CD8-positive, alpha-beta memory T cell (primary cell): Measurements from ENCODE around the gene ADGB. TPM values are rescaled to one million over a fixed set of nuclear protein-coding genes. Genes with fewer than 3 reads are reported as not detected.

ENCODE experiments used
- CTCF ChIA-PET: fragments of 350-600 bp; sonication (Branson Sonifier 250); formaldehyde crosslinking; loops from one replicate; lab custom pipeline; 2021; ENCODE audit warnings: antibody characterized with exemption; lab: Charles Lee
- POLR2A ChIA-PET: fragments of 350-600 bp; sonication (Branson Sonifier 250); formaldehyde crosslinking; loops from one replicate; lab custom pipeline; 2021; ENCODE audit warnings: antibody characterized with exemption; lab: Charles Lee
- DNase-seq, 5 donors: peaks; one replicate each; pipeline versions ENCODE4 v3.0.0 to v3.0.0-alpha.2; 2020 to 2022; ENCODE audit warnings: mixed read lengths in 1 of 5
- H3K27ac ChIP-seq: one replicate; pipeline ENCODE4 v1.7.0; 2013; ENCODE audit warnings: low read depth, mild to moderate bottlenecking, low read length, moderate library complexity
- H3K27me3 ChIP-seq: 2 replicates; pipeline ENCODE4 v1.7.0; 2013; ENCODE audit warnings: low read length, mild to moderate bottlenecking; ENCODE audit not compliant: insufficient read depth, poor library complexity, severe bottlenecking
- H3K36me3 ChIP-seq: 2 replicates; pipeline ENCODE4 v1.7.0; 2013; ENCODE audit warnings: mild to moderate bottlenecking, low read length, moderate library complexity; ENCODE audit not compliant: insufficient read depth
- H3K4me1 ChIP-seq: 2 replicates; pipeline ENCODE4 v1.7.0; 2013; ENCODE audit warnings: mild to moderate bottlenecking, low read length, moderate library complexity; ENCODE audit not compliant: insufficient read depth
- H3K4me3 ChIP-seq: 2 replicates; pipeline ENCODE4 v1.7.0; 2013; ENCODE audit warnings: mild to moderate bottlenecking, low read length
- H3K9me3 ChIP-seq: 2 replicates; pipeline ENCODE4 v1.7.0; 2013; ENCODE audit warnings: mild to moderate bottlenecking, low read length
- H3K27ac Mint-ChIP-seq, 8 donors: one replicate each; pipeline ENCODE4 v1.8.0; 2020 to 2021; ENCODE audit warnings: mixed read lengths in 8 of 8, mild to moderate bottlenecking in 6 of 8, inconsistent platforms in 3 of 8, moderate library complexity in 3 of 8
- H3K27me3 Mint-ChIP-seq, 2 donors: one replicate each; pipeline ENCODE4 v1.8.0; 2020 to 2021; ENCODE audit warnings: mixed read lengths in 2 of 2, mild to moderate bottlenecking in 1 of 2, moderate library complexity in 1 of 2
- H3K36me3 Mint-ChIP-seq, 3 donors: one replicate each; pipeline ENCODE4 v1.8.0; 2020 to 2021; ENCODE audit warnings: mixed read lengths in 3 of 3, inconsistent platforms in 1 of 3, mild to moderate bottlenecking in 1 of 3
- H3K4me1 Mint-ChIP-seq, 3 donors: one replicate each; pipeline ENCODE4 v1.8.0; 2020 to 2021; ENCODE audit warnings: mixed read lengths in 3 of 3, inconsistent platforms in 1 of 3, mild to moderate bottlenecking in 1 of 3
- H3K4me3 Mint-ChIP-seq, 7 donors: one replicate each; pipeline ENCODE4 v1.8.0; 2020 to 2021; ENCODE audit warnings: mixed read lengths in 7 of 7, mild to moderate bottlenecking in 6 of 7, moderate library complexity in 4 of 7, inconsistent platforms in 2 of 7
- H3K9me3 Mint-ChIP-seq, 5 donors: one replicate each; pipeline ENCODE4 v1.8.0; 2020 to 2022; ENCODE audit warnings: mixed read lengths in 5 of 5, mild to moderate bottlenecking in 3 of 5, moderate library complexity in 2 of 5, inconsistent platforms in 1 of 5
- polyA plus RNA-seq: library from polyadenylated mRNA; unstranded; fragments of 300-500 nt; fragmentation: Illumina TruSeq; gene quantifications from one replicate; pipeline ENCODE4 v1.2.3, GENCODE V29; 2021
- total RNA-seq, 2 experiments: library from RNA; stranded (reverse); gene quantifications; one replicate each; pipeline ENCODE4 v1.2.3, GENCODE V29; 2021

ADGB gene
- total and polyA plus RNA-seq, 3 experiments from 2014 or later = 0.22 to 0.35 TPM; not detected in 1

DNA sequence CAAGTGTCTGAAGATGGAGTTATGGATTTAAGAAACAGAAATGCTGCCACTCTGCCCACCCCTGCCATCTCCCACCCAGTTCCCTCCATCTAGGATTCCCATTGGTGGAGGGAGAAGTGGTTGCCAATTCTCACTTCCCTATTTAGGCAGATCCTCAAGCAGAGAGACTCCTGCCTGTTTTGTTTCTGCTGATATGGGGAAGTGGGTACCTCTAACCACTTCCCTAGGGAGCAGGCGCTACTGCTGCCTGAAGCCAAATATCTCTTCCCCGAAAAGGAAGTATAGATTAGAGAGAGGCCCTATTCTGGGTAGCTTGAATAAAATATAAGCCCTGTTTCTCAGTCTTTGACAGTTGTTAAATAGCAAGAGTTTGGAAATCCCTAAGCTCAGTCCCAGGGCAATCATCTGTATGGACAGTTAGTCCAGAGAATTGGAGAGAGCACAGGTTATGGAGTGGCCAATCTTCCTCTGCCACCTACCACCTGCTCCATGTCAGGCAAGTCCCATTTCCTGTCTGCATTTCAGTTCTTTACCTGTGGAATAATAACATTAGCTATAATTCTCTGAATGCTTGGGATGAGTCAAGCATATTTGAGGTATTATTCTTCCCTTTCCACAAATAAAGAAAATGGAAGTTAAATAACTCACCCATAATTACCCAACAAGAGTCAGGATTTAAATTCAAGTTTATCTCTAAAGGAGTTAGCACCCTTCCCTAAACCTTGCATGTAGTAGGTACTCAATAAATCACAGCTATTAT is 2.6 kb upstream of the ADGB start:
- H3K27ac Mint-ChIP-seq = no peak overlapping the region
- H3K4me3 ChIP-seq = no peak overlapping the region
- DNase-seq = no peak
- peaks cover 0 to 5% (median 4%) of the 10 kb centered on the region in 3 donors for H3K4me1 Mint-ChIP-seq
- no peaks in the 10 kb centered on the region for H3K36me3 Mint-ChIP-seq
- POLR2A ChIA-PET = no interaction called here
- no peaks in the 10 kb centered on the region for H3K9me3 Mint-ChIP-seq
- no peak overlapping the region for H3K27ac ChIP-seq
- no peaks in the 10 kb centered on the region for H3K27me3 ChIP-seq
- CTCF ChIA-PET = no interaction called here
- H3K4me3 Mint-ChIP-seq = no peak overlapping the region
- H3K4me1 ChIP-seq = no peaks in the 10 kb centered on the region
- H3K9me3 ChIP-seq = no peaks in the 10 kb centered on the region
- H3K36me3 ChIP-seq = no peaks in the 10 kb centered on the region
- H3K27me3 Mint-ChIP-seq = peaks cover 2 to 10% of the 10 kb centered on the region in 2 donors

DNA sequence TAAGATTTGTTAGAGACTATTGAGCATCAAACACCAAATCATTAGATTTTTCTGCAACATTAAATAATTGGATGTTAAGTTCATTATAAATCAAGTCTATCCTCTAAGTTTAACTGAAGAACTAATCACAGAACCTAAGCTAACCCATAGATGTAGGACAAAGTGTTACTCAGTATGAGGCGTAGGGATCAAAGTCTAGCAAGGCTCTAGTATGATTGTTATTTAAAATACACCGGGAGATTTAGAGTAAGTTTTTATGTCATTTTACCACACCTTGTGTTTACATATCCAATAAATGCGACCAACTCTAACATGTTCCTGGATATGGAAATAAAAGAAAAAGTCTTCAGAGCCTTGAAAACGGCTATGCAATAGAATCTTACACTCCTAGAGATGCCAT is 2.6 kb downstream of the ADGB start:
- no peaks in the 10 kb centered on the region for H3K9me3 Mint-ChIP-seq
- no peak for DNase-seq
- no peaks in the 10 kb centered on the region for H3K36me3 ChIP-seq
- H3K27ac Mint-ChIP-seq = no peak overlapping the region
- POLR2A ChIA-PET = no interaction called here
- H3K27me3 ChIP-seq = no peaks in the 10 kb centered on the region
- no peaks in the 10 kb centered on the region for H3K36me3 Mint-ChIP-seq
- H3K4me1 Mint-ChIP-seq = peaks cover 0 to 5% (median 4%) of the 10 kb centered on the region in 3 donors
- no peak overlapping the region for H3K4me3 ChIP-seq
- H3K4me1 ChIP-seq = no peaks in the 10 kb centered on the region
- H3K27ac ChIP-seq = no peak overlapping the region
- no peaks in the 10 kb centered on the region for H3K9me3 ChIP-seq
- CTCF ChIA-PET = no interaction called here
- H3K27me3 Mint-ChIP-seq = peaks cover 2 to 10% of the 10 kb centered on the region in 2 donors
- no peak overlapping the region for H3K4me3 Mint-ChIP-seq

DNA sequence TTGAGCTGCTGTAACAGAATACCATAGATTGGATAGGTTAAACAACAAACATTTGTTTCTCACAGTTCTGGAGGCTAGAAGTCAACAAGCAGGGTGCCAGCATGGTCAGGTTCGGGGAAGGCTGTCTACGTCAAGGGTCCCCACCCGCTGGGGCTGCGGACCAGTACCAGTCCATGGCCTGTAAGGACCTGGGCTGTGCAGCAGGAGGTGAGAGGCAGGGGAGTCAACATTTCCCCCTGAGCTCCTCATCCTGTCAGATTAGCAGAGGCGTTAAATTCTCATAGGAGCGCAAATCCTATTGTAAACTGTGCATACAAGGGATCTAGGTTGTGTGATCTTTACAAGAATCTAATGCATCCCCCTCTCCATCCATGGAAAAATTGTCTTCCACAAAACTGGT is 3.8 kb downstream of the ADGB start:
- DNase-seq = no peak
- ChIA-PET POLR2A (no interaction called here), CTCF (no interaction called here)
- Histone ChIP-seq H3K4me3 (no peak overlapping the region), H3K27me3 (no peaks in the 10 kb centered on the region), H3K9me3 (no peaks in the 10 kb centered on the region), H3K36me3 (no peaks in the 10 kb centered on the region), H3K4me1 (no peaks in the 10 kb centered on the region), H3K27ac (no peak overlapping the region)
- no peaks in the 10 kb centered on the region for H3K9me3 Mint-ChIP-seq
- peaks cover 0 to 5% (median 4%) of the 10 kb centered on the region in 3 donors for H3K4me1 Mint-ChIP-seq
- H3K36me3 Mint-ChIP-seq = no peaks in the 10 kb centered on the region
- H3K4me3 Mint-ChIP-seq = no peak overlapping the region
- H3K27me3 Mint-ChIP-seq = peaks cover 2 to 10% of the 10 kb centered on the region in 2 donors
- H3K27ac Mint-ChIP-seq = no peak overlapping the region

DNA sequence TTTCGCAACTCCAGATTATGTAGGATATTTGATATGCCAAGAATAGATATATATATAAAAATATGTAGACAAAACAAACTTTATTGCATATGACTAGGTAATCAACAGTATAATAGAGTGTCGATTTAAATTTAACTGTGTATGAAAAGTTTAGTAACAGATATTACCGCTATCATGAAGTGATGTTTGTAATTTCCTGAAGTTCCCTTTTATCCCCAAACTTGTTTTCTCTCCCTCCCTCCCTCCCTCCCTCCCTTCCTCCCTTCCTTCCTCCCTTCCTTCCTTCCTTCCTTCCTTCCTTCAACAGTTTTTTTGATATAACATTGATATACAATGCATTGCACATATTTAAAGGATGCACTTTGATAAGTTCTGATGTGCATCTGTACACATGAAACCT is 15.2 kb downstream of the ADGB start:
- Histone ChIP-seq H3K4me1 (no peaks in the 10 kb centered on the region), H3K4me3 (no peak overlapping the region), H3K9me3 (no peaks in the 10 kb centered on the region), H3K27ac (no peak overlapping the region), H3K27me3 (no peaks in the 10 kb centered on the region), H3K36me3 (no peaks in the 10 kb centered on the region)
- Mint-ChIP-seq H3K36me3 (no peaks in the 10 kb centered on the region), H3K27me3 (no peaks in the 10 kb centered on the region), H3K27ac (no peak overlapping the region), H3K9me3 (peaks cover 0 to 11% (median 0%) of the 10 kb centered on the region in 5 donors), H3K4me3 (no peak overlapping the region), H3K4me1 (no peaks in the 10 kb centered on the region)
- ChIA-PET POLR2A (no interaction called here), CTCF (no interaction called here)
- DNase-seq = no peak

DNA sequence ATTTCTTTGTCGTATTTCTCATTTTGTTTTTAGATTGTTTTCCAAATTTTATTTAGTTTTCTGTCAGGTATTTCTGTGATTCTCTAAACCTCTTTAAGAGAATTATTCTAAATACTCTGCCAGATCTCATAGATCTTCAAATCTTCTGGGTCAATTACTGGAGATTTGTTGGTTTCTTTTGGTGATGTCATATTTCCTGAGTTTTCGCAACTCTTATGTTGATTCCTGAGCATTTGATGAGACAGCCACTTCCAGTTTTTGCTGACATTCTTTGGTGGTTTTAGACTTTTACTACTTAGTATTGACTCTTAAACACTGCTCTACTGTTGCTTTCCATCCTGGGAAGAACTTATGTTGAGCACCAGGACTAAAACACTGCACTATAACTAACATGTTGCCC is 21.9 kb downstream of the ADGB start:
- Histone ChIP-seq H3K9me3 (no peaks in the 10 kb centered on the region), H3K27me3 (no peaks in the 10 kb centered on the region), H3K36me3 (no peaks in the 10 kb centered on the region), H3K27ac (no peak overlapping the region), H3K4me3 (no peak overlapping the region), H3K4me1 (no peaks in the 10 kb centered on the region)
- Mint-ChIP-seq H3K9me3 (peaks cover 0 to 16% (median 4%) of the 10 kb centered on the region in 5 donors), H3K27ac (no peak overlapping the region), H3K36me3 (no peaks in the 10 kb centered on the region), H3K4me1 (no peaks in the 10 kb centered on the region), H3K27me3 (peaks cover 0 to 1% of the 10 kb centered on the region in 2 donors), H3K4me3 (no peak overlapping the region)
- ChIA-PET CTCF (interaction anchor here (1.2 kb wide), 1 partner anchor 33 kb away, joined by 3 read pairs; no protein-coding TSS in a partner anchor), POLR2A (no interaction called here)
- DNase-seq = no peak

DNA sequence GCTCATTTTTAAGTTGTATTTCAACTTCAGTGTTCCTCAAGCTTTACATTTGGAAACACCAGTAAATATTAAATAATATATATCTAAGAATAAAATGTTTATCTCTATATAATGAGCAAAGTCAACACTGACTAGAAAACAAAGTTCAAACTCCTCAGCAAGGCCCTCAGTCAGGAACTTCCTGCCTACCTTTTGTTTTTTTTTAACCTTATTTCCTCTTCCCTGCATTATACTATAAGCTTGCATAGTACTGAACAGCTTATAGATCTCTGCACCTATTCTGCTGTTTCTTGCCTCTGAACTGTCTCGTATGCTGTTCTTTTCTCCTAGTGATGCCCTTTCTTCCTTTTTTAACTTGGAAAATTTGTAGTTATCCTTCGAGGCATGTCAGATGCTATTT is 29.6 kb downstream of the ADGB start:
- Histone ChIP-seq H3K27ac (no peak overlapping the region), H3K4me1 (no peaks in the 10 kb centered on the region), H3K4me3 (no peak overlapping the region), H3K27me3 (no peaks in the 10 kb centered on the region), H3K36me3 (no peaks in the 10 kb centered on the region), H3K9me3 (no peaks in the 10 kb centered on the region)
- no peaks in the 10 kb centered on the region for H3K4me1 Mint-ChIP-seq
- peaks cover 0 to 3% of the 10 kb centered on the region in 2 donors for H3K27me3 Mint-ChIP-seq
- CTCF ChIA-PET = no interaction called here
- H3K4me3 Mint-ChIP-seq = no peak overlapping the region
- no peak for DNase-seq
- POLR2A ChIA-PET = no interaction called here
- peaks cover 0 to 9% (median 4%) of the 10 kb centered on the region in 5 donors for H3K9me3 Mint-ChIP-seq
- no peak overlapping the region for H3K27ac Mint-ChIP-seq
- H3K36me3 Mint-ChIP-seq = no peaks in the 10 kb centered on the region

DNA sequence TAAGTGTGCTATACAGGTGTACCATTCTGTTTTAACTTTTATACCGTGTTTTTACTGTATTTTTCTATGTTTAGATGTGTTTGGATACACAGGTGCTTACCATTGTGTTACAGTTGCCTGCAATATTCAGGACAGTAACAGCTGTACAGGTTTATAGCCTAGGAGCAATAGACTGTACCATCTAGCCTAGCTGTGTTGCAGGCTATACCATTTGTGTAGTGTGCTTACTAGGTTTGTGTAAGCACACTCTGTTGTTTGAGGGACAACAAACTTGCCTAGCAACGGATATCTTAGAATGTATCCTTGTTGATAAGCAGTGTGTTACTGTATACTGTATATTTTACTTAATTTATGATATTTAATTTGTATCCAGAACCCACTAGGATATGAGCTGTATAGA is 35.2 kb downstream of the ADGB start:
- H3K9me3 ChIP-seq = no peaks in the 10 kb centered on the region
- ChIA-PET POLR2A (no interaction called here), CTCF (no interaction called here)
- H3K36me3 ChIP-seq = no peaks in the 10 kb centered on the region
- Mint-ChIP-seq H3K36me3 (no peaks in the 10 kb centered on the region), H3K27me3 (peaks cover 0 to 3% of the 10 kb centered on the region in 2 donors), H3K9me3 (peaks cover 0 to 4% (median 0%) of the 10 kb centered on the region in 5 donors), H3K27ac (no peak overlapping the region), H3K4me3 (no peak overlapping the region), H3K4me1 (no peaks in the 10 kb centered on the region)
- H3K4me3 ChIP-seq = no peak overlapping the region
- no peaks in the 10 kb centered on the region for H3K27me3 ChIP-seq
- no peaks in the 10 kb centered on the region for H3K4me1 ChIP-seq
- no peak overlapping the region for H3K27ac ChIP-seq
- DNase-seq = no peak

DNA sequence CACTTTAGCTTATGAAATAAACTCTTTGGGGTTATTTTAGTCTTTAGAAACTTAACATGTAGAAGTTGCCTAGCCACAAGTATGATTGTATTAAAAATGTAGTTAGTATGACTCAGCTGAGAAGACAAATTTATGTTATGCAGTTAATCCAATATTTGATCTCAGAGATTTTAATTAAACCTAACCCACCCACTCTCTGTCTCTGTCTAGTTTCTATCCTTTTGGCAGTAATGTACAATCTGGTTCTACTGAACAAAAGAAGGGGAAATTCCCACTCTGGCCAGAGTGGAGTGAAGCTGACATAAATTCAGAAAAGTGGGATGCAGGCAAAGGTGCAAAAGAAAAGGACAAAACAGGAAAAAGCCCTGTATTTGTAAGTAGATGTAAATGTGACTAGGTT is 36.4 kb downstream of the ADGB start:
- Mint-ChIP-seq H3K4me3 (no peak overlapping the region), H3K9me3 (peaks cover 0 to 4% (median 0%) of the 10 kb centered on the region in 5 donors), H3K4me1 (no peaks in the 10 kb centered on the region), H3K27ac (no peak overlapping the region), H3K27me3 (peaks cover 0 to 3% of the 10 kb centered on the region in 2 donors), H3K36me3 (no peaks in the 10 kb centered on the region)
- H3K27me3 ChIP-seq = no peaks in the 10 kb centered on the region
- H3K36me3 ChIP-seq = no peaks in the 10 kb centered on the region
- DNase-seq = no peak
- POLR2A ChIA-PET = no interaction called here
- H3K27ac ChIP-seq = no peak overlapping the region
- H3K4me3 ChIP-seq = no peak overlapping the region
- no peaks in the 10 kb centered on the region for H3K9me3 ChIP-seq
- no peaks in the 10 kb centered on the region for H3K4me1 ChIP-seq
- CTCF ChIA-PET = no interaction called here
